ENCODE data around the gene MYRIP.

Gene MYRIP

GRCh38 chr3:40016391-40016790 is 207.0 kb downstream of the MYRIP start:
- Histone ChIP-seq H3K9me2 (replicated peaks; ENCODE audit: control insufficient read depth, low read length) (no peaks in the 10 kb centered on the region), H3K79me2 (ENCODE audit: control insufficient read depth, low read length) (no peaks in the 10 kb centered on the region), H3K9me3 (ENCODE audit: control insufficient read depth, insufficient read depth, low read length) (no peaks in the 10 kb centered on the region), H3K4me1 (ENCODE audit: control insufficient read depth, low read length) (no peaks in the 10 kb centered on the region), H3K27me3 (ENCODE audit: control insufficient read depth, low read length) (no peaks in the 10 kb centered on the region), H3K36me3 (ENCODE audit: control insufficient read depth, low read length) (no peaks in the 10 kb centered on the region), H4K20me1 (ENCODE audit: control insufficient read depth, insufficient read depth, low read depth, low read length) (no peaks in the 10 kb centered on the region), H3K4me3 (ENCODE audit: low read length) (no peak overlapping the region), H3K27ac (ENCODE audit: low read depth, low read length) (no peak overlapping the region), H3F3A (ENCODE audit: control insufficient read depth, insufficient read depth) (no peaks in the 10 kb centered on the region), H3K4me2 (ENCODE audit: low read length) (no peak overlapping the region)
- TF ChIP-seq EZH2phosphoT487 (IDR thresholded peaks at IDR 0.05; ENCODE audit: borderline replicate concordance, low read length): no peak
- TF ChIP-seq CTCF (IDR thresholded peaks at IDR 0.05; ENCODE audit: low read depth, low read length, poor library complexity, severe bottlenecking): no peak

- H3F3A ChIP-seq (ENCODE audit: control insufficient read depth, insufficient read depth): no peaks in the 10 kb centered on the region
Measured at GRCh38 chr3:40018369-40018768, 209.0 kb downstream of the MYRIP start.

GRCh38 chr3:40019376-40019775 is 210.0 kb downstream of the MYRIP start:
- Histone ChIP-seq H3K27ac (ENCODE audit: low read depth, low read length) (no peak overlapping the region), H3K4me3 (ENCODE audit: low read length) (no peak overlapping the region), H3K9me2 (replicated peaks; ENCODE audit: control insufficient read depth, low read length) (no peaks in the 10 kb centered on the region), H3K9me3 (ENCODE audit: control insufficient read depth, insufficient read depth, low read length) (no peaks in the 10 kb centered on the region), H3K36me3 (ENCODE audit: control insufficient read depth, low read length) (no peaks in the 10 kb centered on the region), H3K4me1 (ENCODE audit: control insufficient read depth, low read length) (no peaks in the 10 kb centered on the region), H3F3A (ENCODE audit: control insufficient read depth, insufficient read depth) (no peaks in the 10 kb centered on the region), H4K20me1 (ENCODE audit: control insufficient read depth, insufficient read depth, low read depth, low read length) (no peaks in the 10 kb centered on the region), H3K27me3 (ENCODE audit: control insufficient read depth, low read length) (no peaks in the 10 kb centered on the region), H3K79me2 (ENCODE audit: control insufficient read depth, low read length) (no peaks in the 10 kb centered on the region), H3K4me2 (ENCODE audit: low read length) (no peak overlapping the region)
- no peak for TF ChIP-seq EZH2phosphoT487 (IDR thresholded peaks at IDR 0.05; ENCODE audit: borderline replicate concordance, low read length)
- TF ChIP-seq CTCF (IDR thresholded peaks at IDR 0.05; ENCODE audit: low read depth, low read length, poor library complexity, severe bottlenecking): no peak

More at GRCh38 chr3:40018369-40018768, 209.0 kb downstream of the MYRIP start:
- Histone ChIP-seq H3K9me2 (replicated peaks; ENCODE audit: control insufficient read depth, low read length) (no peaks in the 10 kb centered on the region), H3K36me3 (ENCODE audit: control insufficient read depth, low read length) (no peaks in the 10 kb centered on the region), H3K79me2 (ENCODE audit: control insufficient read depth, low read length) (no peaks in the 10 kb centered on the region), H4K20me1 (ENCODE audit: control insufficient read depth, insufficient read depth, low read depth, low read length) (no peaks in the 10 kb centered on the region), H3K4me3 (ENCODE audit: low read length) (no peak overlapping the region), H3K27me3 (ENCODE audit: control insufficient read depth, low read length) (no peaks in the 10 kb centered on the region), H3K4me2 (ENCODE audit: low read length) (no peak overlapping the region), H3K27ac (ENCODE audit: low read depth, low read length) (no peak overlapping the region), H3K4me1 (ENCODE audit: control insufficient read depth, low read length) (no peaks in the 10 kb centered on the region), H3K9me3 (ENCODE audit: control insufficient read depth, insufficient read depth, low read length) (no peaks in the 10 kb centered on the region)
- TF ChIP-seq CTCF (IDR thresholded peaks at IDR 0.05; ENCODE audit: low read depth, low read length, poor library complexity, severe bottlenecking) (no peak), EZH2phosphoT487 (IDR thresholded peaks at IDR 0.05; ENCODE audit: borderline replicate concordance, low read length) (no peak)

- Histone ChIP-seq H3K36me3 (ENCODE audit: control insufficient read depth, low read length) (no peaks in the 10 kb centered on the region), H3K9me3 (ENCODE audit: control insufficient read depth, insufficient read depth, low read length) (no peaks in the 10 kb centered on the region), H3K4me3 (ENCODE audit: low read length) (no peak overlapping the region), H3K27me3 (ENCODE audit: control insufficient read depth, low read length) (no peaks in the 10 kb centered on the region), H3F3A (ENCODE audit: control insufficient read depth, insufficient read depth) (no peaks in the 10 kb centered on the region), H3K9me2 (replicated peaks; ENCODE audit: control insufficient read depth, low read length) (no peaks in the 10 kb centered on the region), H3K79me2 (ENCODE audit: control insufficient read depth, low read length) (no peaks in the 10 kb centered on the region), H3K27ac (ENCODE audit: low read depth, low read length) (no peak overlapping the region), H3K4me2 (ENCODE audit: low read length) (no peak overlapping the region), H4K20me1 (ENCODE audit: control insufficient read depth, insufficient read depth, low read depth, low read length) (no peaks in the 10 kb centered on the region), H3K4me1 (ENCODE audit: control insufficient read depth, low read length) (no peaks in the 10 kb centered on the region)
- TF ChIP-seq EZH2phosphoT487 (IDR thresholded peaks at IDR 0.05; ENCODE audit: borderline replicate concordance, low read length): no peak
- no peak for TF ChIP-seq CTCF (IDR thresholded peaks at IDR 0.05; ENCODE audit: low read depth, low read length, poor library complexity, severe bottlenecking)
Measured at GRCh38 chr3:40020689-40021088, 211.3 kb downstream of the MYRIP start.

Data from DOHH2 (cell line).